ENCODE measurements around the gene PAX8. TPM values are rescaled to one million over a fixed set of nuclear protein-coding genes. Genes with fewer than 3 reads are reported as not detected.
"Not testable (repeated sequence)": the region's sequence is repeated elsewhere in the genome, so short reads cannot be mapped to it uniquely, and the experiment has no call there.

Gene PAX8
- total RNA-seq, 1 donor from 2014 or later, result 118 TPM

DNA sequence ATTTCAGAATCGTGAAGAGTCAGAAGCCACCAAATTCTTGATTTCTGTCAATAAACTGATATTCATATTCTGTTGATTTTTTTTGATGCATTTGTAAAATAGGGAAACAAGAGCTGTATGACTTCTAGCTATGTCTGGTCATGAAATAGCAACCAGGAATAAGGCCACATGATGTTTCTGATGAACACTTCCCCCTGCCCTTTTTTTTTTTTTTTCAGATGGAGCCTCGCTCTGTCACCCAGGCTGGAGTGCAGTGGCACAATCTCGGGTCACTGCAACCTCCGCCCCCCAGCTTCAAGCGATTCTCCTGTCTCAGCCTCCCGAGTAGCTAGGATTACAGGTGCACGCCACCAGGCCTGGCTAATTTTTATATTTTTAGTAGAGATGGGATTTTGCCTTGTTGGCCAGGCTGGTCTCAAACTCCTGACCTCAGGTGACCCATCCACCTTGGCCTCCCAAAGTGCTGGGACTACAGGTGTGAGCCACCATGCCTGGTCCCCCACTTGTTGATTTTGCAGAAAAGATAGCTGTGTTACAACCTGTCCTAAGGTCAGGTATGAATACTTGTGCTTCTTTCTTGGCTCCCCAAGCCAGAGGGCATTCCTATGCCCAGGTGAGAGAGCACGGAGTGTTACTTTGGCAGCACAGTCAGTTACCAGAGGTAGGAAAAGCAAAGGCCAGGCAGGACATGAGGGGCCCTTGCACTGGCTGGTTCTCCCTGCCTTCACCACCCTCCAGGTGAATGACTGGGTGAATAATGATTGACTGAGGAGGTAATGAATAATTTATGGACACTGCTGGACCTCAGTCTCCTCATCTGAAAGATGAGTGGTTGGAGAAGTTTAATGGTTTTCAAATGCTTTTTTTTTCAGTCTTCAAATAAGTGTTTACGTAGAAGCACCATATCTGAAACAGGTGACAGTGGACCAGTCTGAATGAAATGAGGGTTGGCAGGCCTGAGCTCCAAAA, 39.6 kb downstream of the PAX8 start:
- TF ChIP-seq, protein P1, sequence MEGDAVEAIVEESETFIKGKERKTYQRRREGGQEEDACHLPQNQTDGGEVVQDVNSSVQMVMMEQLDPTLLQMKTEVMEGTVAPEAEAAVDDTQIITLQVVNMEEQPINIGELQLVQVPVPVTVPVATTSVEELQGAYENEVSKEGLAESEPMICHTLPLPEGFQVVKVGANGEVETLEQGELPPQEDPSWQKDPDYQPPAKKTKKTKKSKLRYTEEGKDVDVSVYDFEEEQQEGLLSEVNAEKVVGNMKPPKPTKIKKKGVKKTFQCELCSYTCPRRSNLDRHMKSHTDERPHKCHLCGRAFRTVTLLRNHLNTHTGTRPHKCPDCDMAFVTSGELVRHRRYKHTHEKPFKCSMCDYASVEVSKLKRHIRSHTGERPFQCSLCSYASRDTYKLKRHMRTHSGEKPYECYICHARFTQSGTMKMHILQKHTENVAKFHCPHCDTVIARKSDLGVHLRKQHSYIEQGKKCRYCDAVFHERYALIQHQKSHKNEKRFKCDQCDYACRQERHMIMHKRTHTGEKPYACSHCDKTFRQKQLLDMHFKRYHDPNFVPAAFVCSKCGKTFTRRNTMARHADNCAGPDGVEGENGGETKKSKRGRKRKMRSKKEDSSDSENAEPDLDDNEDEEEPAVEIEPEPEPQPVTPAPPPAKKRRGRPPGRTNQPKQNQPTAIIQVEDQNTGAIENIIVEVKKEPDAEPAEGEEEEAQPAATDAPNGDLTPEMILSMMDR (IDR thresholded peaks at IDR 0.05; ENCODE audit: insufficient read depth, low read length, poor library complexity, severe bottlenecking), result no peak
- DNase-seq (ENCODE audit: low read depth), result no peak
- Histone ChIP-seq H3K27me3 (ENCODE audit: control insufficient read depth, insufficient read depth, low read length) (no peaks in the 10 kb centered on the region), H3K4me3 (ENCODE audit: low read depth, low read length) (no peak overlapping the region), H3K36me3 (ENCODE audit: control insufficient read depth, insufficient read depth, low read length) (peaks cover 23% of the 10 kb centered on the region)

DNA sequence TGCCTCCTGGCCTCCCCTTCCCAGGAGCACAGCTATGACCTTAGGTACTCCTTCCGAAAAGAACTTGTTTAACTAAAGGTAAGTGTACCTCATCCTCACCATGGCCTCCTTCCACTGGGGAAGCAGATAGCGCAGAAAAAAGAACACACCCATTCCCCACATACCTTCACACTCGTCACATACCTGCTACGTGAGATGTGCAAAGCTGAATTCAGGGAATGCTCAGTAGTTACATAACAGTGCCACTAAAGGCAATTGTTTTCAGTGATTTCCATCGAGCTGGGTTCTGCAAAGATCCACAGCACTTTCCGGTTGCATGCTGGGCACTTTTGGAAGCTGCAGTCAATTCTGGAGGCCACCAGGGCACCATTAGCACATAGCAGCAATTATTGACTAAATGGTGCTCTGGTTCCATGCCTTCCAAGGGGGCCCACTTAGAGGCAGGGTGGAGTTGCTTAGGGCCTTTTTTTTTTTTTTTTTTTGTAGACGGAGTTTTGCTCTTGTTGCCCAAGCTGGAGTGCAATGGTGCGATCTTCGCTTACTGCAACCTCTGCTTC, 41.0 kb downstream of the PAX8 start:
- TF ChIP-seq, protein P1 (IDR thresholded peaks at IDR 0.05; ENCODE audit: insufficient read depth, low read length, poor library complexity, severe bottlenecking), result no peak
- DNase-seq (ENCODE audit: low read depth), result no peak
- no peak overlapping the region for H3K4me3 ChIP-seq (ENCODE audit: low read depth, low read length)
- peaks cover 23% of the 10 kb centered on the region for H3K36me3 ChIP-seq (ENCODE audit: control insufficient read depth, insufficient read depth, low read length)
- no peaks in the 10 kb centered on the region for H3K27me3 ChIP-seq (ENCODE audit: control insufficient read depth, insufficient read depth, low read length)

DNA sequence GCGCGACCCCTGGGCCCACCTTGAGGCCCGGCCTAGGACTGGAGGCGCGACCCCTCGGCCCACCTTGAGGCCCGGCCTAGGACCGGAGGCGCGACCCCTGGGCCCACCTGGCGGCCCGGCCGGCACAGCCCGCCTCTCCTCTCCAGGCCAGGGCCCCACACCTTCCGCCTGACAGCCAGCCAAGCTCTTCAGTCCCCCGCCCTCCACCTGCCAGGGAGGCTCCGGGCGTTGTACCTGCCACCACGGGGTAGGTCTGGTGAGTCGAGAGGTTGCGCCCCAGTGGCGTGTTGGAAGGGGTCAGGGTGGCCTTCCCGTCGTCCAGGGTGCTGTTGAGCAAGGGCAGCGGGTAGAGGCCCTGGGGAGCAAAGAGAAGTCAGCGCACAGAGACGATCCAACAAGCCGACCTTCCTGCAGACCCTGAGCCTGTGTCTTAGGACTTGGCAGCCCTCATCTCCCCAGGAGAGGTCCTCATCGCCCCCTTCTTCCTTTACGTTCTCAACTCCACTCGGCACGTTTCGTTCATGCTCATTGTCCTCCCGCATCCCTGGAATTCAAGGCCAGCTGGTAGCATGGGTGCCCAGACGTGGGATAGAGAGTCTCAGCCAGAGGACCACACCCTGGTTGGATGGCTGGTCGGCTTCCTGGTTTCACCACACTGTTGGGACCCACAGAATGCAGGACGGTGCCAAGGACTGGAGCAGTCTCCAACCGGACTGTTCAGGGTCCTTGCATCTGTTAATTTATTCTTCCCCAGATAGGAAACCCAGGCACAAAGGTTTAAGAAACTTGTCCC, 42.2 kb downstream of the PAX8 start:
- TF ChIP-seq, protein P1 (IDR thresholded peaks at IDR 0.05; ENCODE audit: insufficient read depth, low read length, poor library complexity, severe bottlenecking), result no peak
- DNase-seq (ENCODE audit: low read depth), result no peak
- H3K4me3 ChIP-seq (ENCODE audit: low read depth, low read length), result no peak overlapping the region
- H3K36me3 ChIP-seq (ENCODE audit: control insufficient read depth, insufficient read depth, low read length), result peaks cover 17% of the 10 kb centered on the region
- no peaks in the 10 kb centered on the region for H3K27me3 ChIP-seq (ENCODE audit: control insufficient read depth, insufficient read depth, low read length)

DNA sequence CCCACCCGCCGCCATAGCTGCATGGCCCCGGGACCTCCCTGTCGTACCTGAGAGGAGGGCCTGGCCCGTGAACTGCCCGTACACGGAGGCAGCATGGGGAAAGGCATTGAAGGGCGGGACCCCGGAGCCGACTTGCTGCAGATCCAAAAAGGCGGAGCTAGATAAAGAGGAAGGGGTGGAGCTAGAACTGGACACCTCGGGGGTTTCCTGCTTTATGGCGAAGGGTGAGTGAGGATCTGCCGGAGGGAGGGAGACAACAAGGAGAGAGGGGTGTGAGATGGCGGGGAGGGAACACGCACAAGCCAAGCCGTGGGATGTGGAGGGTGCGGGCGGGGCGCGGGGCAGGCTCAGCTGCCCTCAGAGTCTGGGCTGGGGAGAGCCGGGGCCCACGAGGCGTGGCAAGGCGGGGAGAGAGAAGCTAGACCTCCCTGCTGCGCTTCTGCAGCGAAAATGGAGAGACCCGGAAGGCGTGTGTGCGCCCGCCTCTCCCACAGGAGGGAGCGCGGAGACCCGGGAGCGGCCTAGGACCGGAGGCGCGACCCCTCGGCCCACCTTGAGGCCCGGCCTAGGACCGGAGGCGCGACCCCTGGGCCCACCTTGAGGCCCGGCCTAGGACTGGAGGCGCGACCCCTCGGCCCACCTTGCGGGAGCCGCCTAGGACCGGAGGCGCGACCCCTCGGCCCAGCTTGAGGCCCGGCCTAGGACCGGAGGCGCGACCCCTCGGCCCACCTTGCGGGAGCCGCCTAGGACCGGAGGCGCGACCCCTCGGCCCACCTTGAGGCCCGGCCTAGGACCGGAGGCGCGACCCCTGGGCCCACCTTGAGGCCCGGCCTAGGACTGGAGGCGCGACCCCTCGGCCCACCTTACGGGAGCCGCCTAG, 43.1 kb downstream of the PAX8 start:
- not testable (repeated sequence) for H3K27me3 ChIP-seq (ENCODE audit: control insufficient read depth, insufficient read depth, low read length); H3K4me3 ChIP-seq (ENCODE audit: low read depth, low read length); DNase-seq (ENCODE audit: low read depth)
- H3K36me3 ChIP-seq (ENCODE audit: control insufficient read depth, insufficient read depth, low read length), result peaks cover 17% of the 10 kb centered on the region

DNA sequence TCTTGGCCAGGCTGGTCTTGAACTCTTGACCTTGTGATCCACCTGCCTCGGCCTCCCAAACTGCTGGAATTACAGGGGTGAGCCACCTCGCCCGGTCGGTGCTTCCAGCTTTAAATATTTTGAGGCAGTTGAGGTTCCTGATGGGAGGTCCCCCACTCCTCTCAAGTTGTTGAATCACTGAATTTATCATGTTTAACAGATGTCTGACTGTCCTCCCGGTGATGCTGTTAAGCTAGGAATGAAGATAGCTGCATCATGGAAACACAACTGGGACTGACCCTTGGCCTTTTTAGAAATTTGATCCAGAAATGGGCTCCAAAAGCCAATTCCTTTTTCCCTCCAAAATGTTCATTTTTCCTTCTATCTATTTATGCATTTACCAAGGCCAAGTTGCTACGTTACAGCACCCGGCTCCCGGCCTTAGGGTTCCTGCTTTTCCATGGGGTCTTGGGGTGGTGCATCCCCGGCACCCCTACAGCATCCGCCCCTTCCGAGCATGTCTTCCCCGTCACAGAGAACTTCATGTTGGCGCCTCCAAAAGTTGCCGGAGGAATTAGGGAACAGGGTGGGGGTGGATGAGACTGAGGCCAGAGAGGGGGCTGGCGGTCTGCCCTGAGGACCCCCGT, 43.9 kb downstream of the PAX8 start:
- H3K36me3 ChIP-seq (ENCODE audit: control insufficient read depth, insufficient read depth, low read length), result peaks cover 14% of the 10 kb centered on the region
- DNase-seq (ENCODE audit: low read depth), result no peak
- no peak overlapping the region for H3K4me3 ChIP-seq (ENCODE audit: low read depth, low read length)
- no peaks in the 10 kb centered on the region for H3K27me3 ChIP-seq (ENCODE audit: control insufficient read depth, insufficient read depth, low read length)
- TF ChIP-seq, protein P1 (IDR thresholded peaks at IDR 0.05; ENCODE audit: insufficient read depth, low read length, poor library complexity, severe bottlenecking), result no peak

All from kidney epithelial cell (primary cell).